Measurements from ENCODE around the gene CCDC116. TPM values are rescaled to one million over a fixed set of nuclear protein-coding genes. Genes with fewer than 3 reads are reported as not detected.

The CCDC116 gene
- total and polyA plus RNA-seq, 11 donors: 0.18 to 1.3 (median 0.26) TPM; not detected in 4

GRCh38 chr22:21626735-21627469 lies 5.7 kb upstream of the CCDC116 start:
- H3K27me3 ChIP-seq: no peaks in the 10 kb centered on the region
- peaks cover 0 to 46% (median 8%) of the 10 kb centered on the region in 9 donors for H3K36me3 ChIP-seq
- TF ChIP-seq POLR2A (IDR thresholded peaks at IDR 0.05): no peak
- TF ChIP-seq, protein P1, sequence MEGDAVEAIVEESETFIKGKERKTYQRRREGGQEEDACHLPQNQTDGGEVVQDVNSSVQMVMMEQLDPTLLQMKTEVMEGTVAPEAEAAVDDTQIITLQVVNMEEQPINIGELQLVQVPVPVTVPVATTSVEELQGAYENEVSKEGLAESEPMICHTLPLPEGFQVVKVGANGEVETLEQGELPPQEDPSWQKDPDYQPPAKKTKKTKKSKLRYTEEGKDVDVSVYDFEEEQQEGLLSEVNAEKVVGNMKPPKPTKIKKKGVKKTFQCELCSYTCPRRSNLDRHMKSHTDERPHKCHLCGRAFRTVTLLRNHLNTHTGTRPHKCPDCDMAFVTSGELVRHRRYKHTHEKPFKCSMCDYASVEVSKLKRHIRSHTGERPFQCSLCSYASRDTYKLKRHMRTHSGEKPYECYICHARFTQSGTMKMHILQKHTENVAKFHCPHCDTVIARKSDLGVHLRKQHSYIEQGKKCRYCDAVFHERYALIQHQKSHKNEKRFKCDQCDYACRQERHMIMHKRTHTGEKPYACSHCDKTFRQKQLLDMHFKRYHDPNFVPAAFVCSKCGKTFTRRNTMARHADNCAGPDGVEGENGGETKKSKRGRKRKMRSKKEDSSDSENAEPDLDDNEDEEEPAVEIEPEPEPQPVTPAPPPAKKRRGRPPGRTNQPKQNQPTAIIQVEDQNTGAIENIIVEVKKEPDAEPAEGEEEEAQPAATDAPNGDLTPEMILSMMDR (IDR thresholded peaks at IDR 0.05): no peak
- H3K27ac ChIP-seq: no peak overlapping the region
- no peaks in the 10 kb centered on the region for H3K9me3 ChIP-seq
- peaks cover 0 to 63% (median 28%) of the 10 kb centered on the region in 12 donors for H3K4me1 ChIP-seq
- intact Hi-C loops (cut with DNase I): loop anchor here in 1 of 10 donors (5.0 kb wide), 1 partner anchor 35 kb away; no protein-coding TSS in a partner anchor
- no peak for DNase-seq
- WGBS, 4 donors: 76 to 80% (median 77%) methylated on average over 10 to 11 of the region's 11 CpGs
- ATAC-seq: no peak
- H3K4me3 ChIP-seq: no peak overlapping the region

- Histone ChIP-seq H3K27ac (peak overlapping the region in 5 of 12 donors; percentile 67 to 84 (median 78)), H3K4me1 (peaks cover 0 to 45% (median 21%) of the 10 kb centered on the region in 12 donors), H3K9me3 (no peaks in the 10 kb centered on the region), H3K36me3 (peaks cover 0 to 29% (median 0%) of the 10 kb centered on the region in 9 donors), H3K4me3 (peak overlapping the region in 11 of 12 donors; percentile 60 to 97 (median 71)), H3K27me3 (no peaks in the 10 kb centered on the region)
- intact Hi-C loops (cut with DNase I): loop anchor here in 1 of 10 donors (5.0 kb wide), 1 partner anchor 36 kb away; no protein-coding TSS in a partner anchor
- peak in 1 of 5 donors; percentile 17 for DNase-seq
- 73 to 85% (median 78%) methylated on average over 57 to 74 of the region's 74 CpGs for WGBS, 4 donors
- peak in 2 of 4 donors; percentile 1 for ATAC-seq
- TF ChIP-seq POLR2A (IDR thresholded peaks at IDR 0.05): no peak
- TF ChIP-seq, protein P1 (IDR thresholded peaks at IDR 0.05): no peak
Observed at GRCh38 chr22:21628386-21629254, 3.9 kb upstream of the CCDC116 start.

GRCh38 chr22:21629255-21630149 lies 3.1 kb upstream of the CCDC116 start, which contains the start of gene YDJC:
Gene YDJC (minus strand): TSS chr22:21630022. CDS start chr22:21630014, 8 bp downstream.
- DNase-seq (peak; percentile 92 to 97 (median 93)), ATAC-seq (peak; percentile 89 to 98 (median 97))
- Histone ChIP-seq H3K9me3 (no peaks in the 10 kb centered on the region), H3K27ac (peak within 1 kb of the TSS in 11 of 12 donors; percentile 4 to 84 (median 55)), H3K4me3 (peak within 1 kb of the TSS; percentile 60 to 97 (median 69)), H3K4me1 (peaks cover 0 to 37% (median 17%) of the 10 kb centered on the region in 12 donors), H3K36me3 (peaks cover 0 to 23% (median 0%) of the 10 kb centered on the region in 9 donors), H3K27me3 (no peaks in the 10 kb centered on the region)
- TF ChIP-seq, protein P1 (IDR thresholded peaks at IDR 0.05): peak in 11 of 12 donors; percentile 32 to 98 (median 91)
- TF ChIP-seq POLR2A (IDR thresholded peaks at IDR 0.05): peak in 1 of 2 donors; percentile 59
- intact Hi-C loops (cut with DNase I): loop anchor here in 3 of 10 donors (5.0 to 10.0 kb wide), 3 partner anchors 37 to 52 kb away; no protein-coding TSS in a partner anchor
- 1 to 3% (median 2%) methylated on average over 24 to 93 of the region's 93 CpGs for WGBS, 4 donors
